Measurements from ENCODE around the gene MEI1.

The MEI1 gene

GRCh38 chr22:41841085-41841712 is 141.9 kb downstream of the MEI1 start:
- H3K9me2 ChIP-seq (replicated peaks; ENCODE audit: control insufficient read depth, low read length) = no peaks in the 10 kb centered on the region
- H3K4me2 ChIP-seq (ENCODE audit: low read length) = peak overlapping the region; percentile 58
- no peak for TF ChIP-seq EZH2phosphoT487 (IDR thresholded peaks at IDR 0.05; ENCODE audit: borderline replicate concordance, low read length)
- TF ChIP-seq, protein P1, sequence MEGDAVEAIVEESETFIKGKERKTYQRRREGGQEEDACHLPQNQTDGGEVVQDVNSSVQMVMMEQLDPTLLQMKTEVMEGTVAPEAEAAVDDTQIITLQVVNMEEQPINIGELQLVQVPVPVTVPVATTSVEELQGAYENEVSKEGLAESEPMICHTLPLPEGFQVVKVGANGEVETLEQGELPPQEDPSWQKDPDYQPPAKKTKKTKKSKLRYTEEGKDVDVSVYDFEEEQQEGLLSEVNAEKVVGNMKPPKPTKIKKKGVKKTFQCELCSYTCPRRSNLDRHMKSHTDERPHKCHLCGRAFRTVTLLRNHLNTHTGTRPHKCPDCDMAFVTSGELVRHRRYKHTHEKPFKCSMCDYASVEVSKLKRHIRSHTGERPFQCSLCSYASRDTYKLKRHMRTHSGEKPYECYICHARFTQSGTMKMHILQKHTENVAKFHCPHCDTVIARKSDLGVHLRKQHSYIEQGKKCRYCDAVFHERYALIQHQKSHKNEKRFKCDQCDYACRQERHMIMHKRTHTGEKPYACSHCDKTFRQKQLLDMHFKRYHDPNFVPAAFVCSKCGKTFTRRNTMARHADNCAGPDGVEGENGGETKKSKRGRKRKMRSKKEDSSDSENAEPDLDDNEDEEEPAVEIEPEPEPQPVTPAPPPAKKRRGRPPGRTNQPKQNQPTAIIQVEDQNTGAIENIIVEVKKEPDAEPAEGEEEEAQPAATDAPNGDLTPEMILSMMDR (IDR thresholded peaks at IDR 0.05; ENCODE audit: low read depth, low read length, poor library complexity, severe bottlenecking) = no peak
- no peak overlapping the region for H3K27ac ChIP-seq (ENCODE audit: low read depth, low read length)
- peaks cover 99% of the 10 kb centered on the region for H3K79me2 ChIP-seq (ENCODE audit: control insufficient read depth, low read length)
- H3K27me3 ChIP-seq (ENCODE audit: control insufficient read depth, low read length) = no peaks in the 10 kb centered on the region
- no peaks in the 10 kb centered on the region for H3K9me3 ChIP-seq (ENCODE audit: control insufficient read depth, insufficient read depth, low read length)
- peak overlapping the region; percentile 18 for H3K4me3 ChIP-seq (ENCODE audit: low read length)
- H3F3A ChIP-seq (ENCODE audit: control insufficient read depth, insufficient read depth) = peaks cover 13% of the 10 kb centered on the region
- peaks cover 94% of the 10 kb centered on the region for H3K4me1 ChIP-seq (ENCODE audit: control insufficient read depth, low read length)
- H4K20me1 ChIP-seq (ENCODE audit: control insufficient read depth, insufficient read depth, low read depth, low read length) = peaks cover 52% of the 10 kb centered on the region
- H3K36me3 ChIP-seq (ENCODE audit: control insufficient read depth, low read length) = peaks cover 94% of the 10 kb centered on the region

GRCh38 chr22:41842996-41843970 is 144.0 kb downstream of the MEI1 start:
- Histone ChIP-seq H3K36me3 (ENCODE audit: control insufficient read depth, low read length) (peaks cover 94% of the 10 kb centered on the region), H3F3A (ENCODE audit: control insufficient read depth, insufficient read depth) (peaks cover 13% of the 10 kb centered on the region), H3K27ac (ENCODE audit: low read depth, low read length) (peak overlapping the region; percentile 56), H3K79me2 (ENCODE audit: control insufficient read depth, low read length) (peaks cover 99% of the 10 kb centered on the region), H3K4me2 (ENCODE audit: low read length) (peak overlapping the region; percentile 58), H3K9me3 (ENCODE audit: control insufficient read depth, insufficient read depth, low read length) (no peaks in the 10 kb centered on the region), H4K20me1 (ENCODE audit: control insufficient read depth, insufficient read depth, low read depth, low read length) (peaks cover 49% of the 10 kb centered on the region), H3K4me1 (ENCODE audit: control insufficient read depth, low read length) (peaks cover 95% of the 10 kb centered on the region), H3K27me3 (ENCODE audit: control insufficient read depth, low read length) (no peaks in the 10 kb centered on the region), H3K9me2 (replicated peaks; ENCODE audit: control insufficient read depth, low read length) (no peaks in the 10 kb centered on the region), H3K4me3 (ENCODE audit: low read length) (peak overlapping the region; percentile 53)
- no peak for TF ChIP-seq EZH2phosphoT487 (IDR thresholded peaks at IDR 0.05; ENCODE audit: borderline replicate concordance, low read length)
- TF ChIP-seq, protein P1 (IDR thresholded peaks at IDR 0.05; ENCODE audit: low read depth, low read length, poor library complexity, severe bottlenecking) = no peak

- H3K27me3 ChIP-seq (ENCODE audit: control insufficient read depth, low read length) = no peaks in the 10 kb centered on the region
- peaks cover 93% of the 10 kb centered on the region for H3K4me1 ChIP-seq (ENCODE audit: control insufficient read depth, low read length)
- H3K9me3 ChIP-seq (ENCODE audit: control insufficient read depth, insufficient read depth, low read length) = no peaks in the 10 kb centered on the region
- H3K36me3 ChIP-seq (ENCODE audit: control insufficient read depth, low read length) = peaks cover 92% of the 10 kb centered on the region
- peaks cover 14% of the 10 kb centered on the region for H3F3A ChIP-seq (ENCODE audit: control insufficient read depth, insufficient read depth)
- H3K4me3 ChIP-seq (ENCODE audit: low read length) = peak overlapping the region; percentile 37
- peaks cover 52% of the 10 kb centered on the region for H4K20me1 ChIP-seq (ENCODE audit: control insufficient read depth, insufficient read depth, low read depth, low read length)
- peaks cover 99% of the 10 kb centered on the region for H3K79me2 ChIP-seq (ENCODE audit: control insufficient read depth, low read length)
- TF ChIP-seq, protein P1 (IDR thresholded peaks at IDR 0.05; ENCODE audit: low read depth, low read length, poor library complexity, severe bottlenecking) = no peak
- TF ChIP-seq EZH2phosphoT487 (IDR thresholded peaks at IDR 0.05; ENCODE audit: borderline replicate concordance, low read length) = no peak
- H3K4me2 ChIP-seq (ENCODE audit: low read length) = peak overlapping the region; percentile 58
- no peaks in the 10 kb centered on the region for H3K9me2 ChIP-seq (replicated peaks; ENCODE audit: control insufficient read depth, low read length)
- peak overlapping the region; percentile 56 for H3K27ac ChIP-seq (ENCODE audit: low read depth, low read length)
Observed at GRCh38 chr22:41844036-41844435, 144.7 kb downstream of the MEI1 start.

Data from DOHH2 (cell line).